HG03378 (cell line): ENCODE measurements around the gene ALDOA.

ENCODE experiments used
- ATAC-seq: cut with Tn5 transposase; IDR thresholded peaks from one replicate; pipeline ENCODE4 v1.9.1; 2021; ENCODE audit warnings: mild to moderate bottlenecking, moderate library complexity; ENCODE audit not compliant: unreplicated experiment

ALDOA gene

DNA sequence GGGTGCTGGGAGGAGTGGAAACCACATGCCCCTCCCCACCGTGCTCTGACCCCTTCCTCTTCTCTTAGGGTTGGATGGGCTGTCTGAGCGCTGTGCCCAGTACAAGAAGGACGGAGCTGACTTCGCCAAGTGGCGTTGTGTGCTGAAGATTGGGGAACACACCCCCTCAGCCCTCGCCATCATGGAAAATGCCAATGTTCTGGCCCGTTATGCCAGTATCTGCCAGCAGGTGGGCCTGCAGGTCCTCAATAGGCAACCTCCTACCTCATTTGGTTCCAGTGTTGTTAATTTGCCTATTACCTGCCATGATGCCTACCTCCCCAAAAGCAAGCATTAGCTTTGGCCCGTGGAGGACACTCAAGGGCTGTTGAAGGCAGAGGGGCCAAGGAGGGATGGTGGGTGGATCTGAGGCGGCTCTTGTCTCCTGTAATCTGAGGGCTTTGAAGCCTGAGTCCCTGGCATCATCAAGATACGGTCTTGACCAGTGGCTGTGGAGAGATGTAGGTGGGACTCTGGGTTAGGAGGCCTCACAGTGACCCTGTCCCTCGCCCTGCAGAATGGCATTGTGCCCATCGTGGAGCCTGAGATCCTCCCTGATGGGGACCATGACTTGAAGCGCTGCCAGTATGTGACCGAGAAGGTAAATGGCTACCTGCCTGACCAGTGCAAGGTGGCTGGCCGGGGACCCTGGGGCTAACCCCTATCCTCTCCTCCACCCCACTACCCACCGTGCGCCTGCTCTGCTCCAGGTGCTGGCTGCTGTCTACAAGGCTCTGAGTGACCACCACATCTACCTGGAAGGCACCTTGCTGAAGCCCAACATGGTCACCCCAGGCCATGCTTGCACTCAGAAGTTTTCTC is 3.4 kb downstream of the ALDOA start:
- ATAC-seq = no peak

DNA sequence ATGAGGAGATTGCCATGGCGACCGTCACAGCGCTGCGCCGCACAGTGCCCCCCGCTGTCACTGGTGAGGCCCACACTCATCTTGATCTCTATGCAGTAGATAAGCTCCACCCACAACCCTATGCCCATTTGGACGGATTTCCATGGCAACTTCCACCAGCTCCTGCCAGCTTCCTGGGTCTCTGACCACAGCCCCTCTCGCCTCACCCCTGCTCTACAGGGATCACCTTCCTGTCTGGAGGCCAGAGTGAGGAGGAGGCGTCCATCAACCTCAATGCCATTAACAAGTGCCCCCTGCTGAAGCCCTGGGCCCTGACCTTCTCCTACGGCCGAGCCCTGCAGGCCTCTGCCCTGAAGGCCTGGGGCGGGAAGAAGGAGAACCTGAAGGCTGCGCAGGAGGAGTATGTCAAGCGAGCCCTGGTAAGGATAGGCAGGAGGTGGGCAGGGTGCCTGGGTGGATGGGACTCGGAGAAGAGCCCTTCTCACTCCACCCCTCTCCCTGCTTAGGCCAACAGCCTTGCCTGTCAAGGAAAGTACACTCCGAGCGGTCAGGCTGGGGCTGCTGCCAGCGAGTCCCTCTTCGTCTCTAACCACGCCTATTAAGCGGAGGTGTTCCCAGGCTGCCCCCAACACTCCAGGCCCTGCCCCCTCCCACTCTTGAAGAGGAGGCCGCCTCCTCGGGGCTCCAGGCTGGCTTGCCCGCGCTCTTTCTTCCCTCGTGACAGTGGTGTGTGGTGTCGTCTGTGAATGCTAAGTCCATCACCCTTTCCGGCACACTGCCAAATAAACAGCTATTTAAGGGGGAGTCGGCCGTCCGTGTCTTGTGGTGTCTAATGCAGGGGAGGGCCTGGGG is 4.3 kb downstream of the ALDOA start:
- no peak for ATAC-seq

DNA sequence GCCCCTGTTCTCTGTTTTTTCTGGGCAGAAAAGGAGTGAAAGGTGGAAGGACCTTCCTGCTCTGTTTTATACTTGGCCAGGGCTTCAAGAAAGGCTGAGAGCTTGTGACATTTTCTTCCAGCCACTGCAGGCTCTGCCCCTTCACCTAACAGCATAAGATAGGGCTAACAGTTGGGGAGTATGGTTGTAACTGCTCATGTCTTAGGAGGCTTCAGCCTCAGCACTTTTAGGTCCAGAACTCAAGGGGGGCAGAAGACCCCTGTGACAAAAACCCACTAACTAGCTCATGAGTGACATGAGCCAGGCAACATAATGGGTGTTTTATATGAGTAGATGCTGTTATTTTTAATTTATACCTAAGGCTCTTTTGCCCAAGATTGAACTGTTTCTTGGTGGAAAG is 4.9 kb downstream of the ALDOA start:
- ATAC-seq = no peak

DNA sequence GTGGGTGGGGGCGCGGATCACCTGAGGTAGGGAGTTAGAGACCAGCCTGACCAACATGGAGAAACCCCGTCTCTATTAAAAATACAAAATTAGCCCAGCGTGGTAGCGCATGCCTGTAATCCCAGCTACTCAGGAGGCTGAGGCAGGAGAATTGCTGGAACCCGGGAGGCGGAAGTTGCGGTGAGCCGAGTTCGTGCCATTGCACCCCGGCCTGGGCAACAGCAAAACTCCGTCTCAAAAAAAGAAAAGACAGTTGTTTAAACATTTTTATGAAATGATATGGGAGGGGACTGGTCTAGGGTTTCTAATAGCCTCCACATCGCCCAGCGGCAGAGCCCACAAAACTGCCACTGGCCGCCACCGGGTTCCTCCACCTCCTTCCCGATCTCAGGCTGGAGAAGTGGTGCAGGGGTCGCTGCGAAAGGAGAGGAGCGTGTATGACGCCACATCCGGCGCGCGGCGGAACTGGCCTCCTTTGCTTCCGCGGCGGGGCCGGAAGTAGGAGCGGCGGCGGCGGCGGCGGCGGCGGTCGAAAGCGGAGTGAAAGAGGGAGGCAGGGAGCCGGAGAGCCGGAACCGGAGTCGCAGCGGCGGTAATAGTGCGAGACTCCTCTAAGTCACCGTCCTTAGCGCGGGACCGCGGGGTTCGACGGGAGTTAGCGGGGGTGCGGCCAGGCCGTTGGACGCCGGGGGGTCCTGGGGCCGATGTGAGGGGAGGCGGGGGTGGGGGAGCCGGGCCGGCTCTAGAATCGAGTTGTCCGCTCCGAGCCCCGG is 10.1 kb downstream of the ALDOA start, which contains the start of gene PPP4C:
Gene PPP4C, plus strand, starts transcription at position 492 of the 773 bp plus-strand sequence. CDS start 384 bp downstream, outside the sequence.
- no peak for ATAC-seq

DNA sequence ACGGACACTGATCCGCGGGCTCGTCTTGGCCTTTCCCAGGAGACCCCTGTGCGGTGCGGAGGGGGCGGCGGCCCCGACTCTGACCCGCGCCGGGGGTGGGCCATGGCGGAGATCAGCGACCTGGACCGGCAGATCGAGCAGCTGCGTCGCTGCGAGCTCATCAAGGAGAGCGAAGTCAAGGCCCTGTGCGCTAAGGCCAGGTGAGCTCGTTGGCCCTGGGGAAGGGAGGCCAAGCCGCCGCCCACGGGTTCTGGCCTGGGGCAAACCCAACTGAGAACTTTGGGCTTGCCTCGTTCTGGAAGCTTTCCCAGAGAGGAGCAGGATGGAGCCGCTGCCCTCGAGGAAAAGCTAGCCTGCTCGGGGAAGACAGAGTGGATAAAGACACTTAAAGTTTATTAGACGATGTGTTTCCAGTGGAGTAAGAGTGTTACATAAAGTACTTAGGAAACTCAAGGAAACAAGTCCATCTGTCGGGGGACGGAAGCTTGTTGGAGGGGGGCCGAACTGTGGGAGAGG is 10.8 kb downstream of the ALDOA start:
- no peak for ATAC-seq

DNA sequence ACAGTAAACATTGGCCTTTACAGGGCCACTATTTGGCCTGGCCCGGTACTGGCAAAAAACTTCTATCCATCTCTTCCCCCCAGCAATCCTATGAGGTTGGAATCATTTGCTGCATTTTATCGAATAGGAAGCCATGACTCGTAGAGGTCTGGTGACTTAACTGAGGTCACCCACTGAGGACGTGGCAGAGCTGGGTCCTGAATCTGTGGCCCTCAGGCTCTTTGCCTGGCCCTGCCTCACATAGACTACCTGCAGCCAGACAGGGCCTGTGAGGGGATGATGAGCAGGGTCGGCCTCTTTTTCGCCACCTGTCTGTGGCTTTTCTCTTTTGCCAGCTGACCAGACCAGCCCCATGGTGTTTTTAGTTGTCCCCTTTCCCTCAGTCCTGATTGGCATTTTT is 12.1 kb downstream of the ALDOA start:
- ATAC-seq = no peak

DNA sequence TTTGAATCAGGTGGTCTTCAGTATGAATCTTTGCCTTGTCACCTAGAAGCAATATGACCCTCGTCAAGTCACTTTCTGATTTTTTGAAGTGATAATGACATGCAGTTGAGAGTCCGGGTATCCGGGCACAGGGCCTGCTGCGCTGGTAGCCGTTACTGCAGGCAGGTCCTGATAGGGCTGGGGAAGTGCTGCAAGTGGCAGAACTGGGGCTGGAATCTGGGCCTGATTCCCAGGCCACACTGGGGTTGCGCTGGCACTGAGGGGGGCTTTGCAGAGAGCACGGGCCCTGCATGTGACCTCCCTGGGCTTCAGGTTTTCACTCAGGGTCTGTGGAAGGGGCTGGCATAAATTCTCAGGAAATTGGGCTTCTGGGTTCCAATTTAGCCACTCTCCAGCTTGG is 13.2 kb downstream of the ALDOA start:
- ATAC-seq = no peak

DNA sequence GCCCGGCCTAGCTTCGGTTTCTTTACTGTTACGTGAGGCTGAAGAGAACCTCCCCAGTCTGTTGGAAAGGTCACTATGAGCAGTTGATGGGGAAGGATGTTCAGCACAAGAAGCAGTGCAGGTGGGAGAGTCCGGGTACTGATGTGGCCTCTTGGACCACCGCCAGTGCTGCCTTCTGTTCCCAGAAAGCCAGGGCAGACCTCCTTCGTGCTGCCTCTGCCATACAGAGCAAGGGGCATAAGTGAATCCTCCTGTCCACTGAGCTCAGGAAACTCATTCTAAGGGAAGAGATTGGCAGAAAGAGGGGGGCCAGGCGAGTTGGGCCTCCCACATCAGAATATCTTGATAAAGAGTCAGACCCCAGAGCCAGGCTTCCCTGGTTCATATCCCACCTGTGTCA is 13.9 kb downstream of the ALDOA start:
- ATAC-seq = no peak

DNA sequence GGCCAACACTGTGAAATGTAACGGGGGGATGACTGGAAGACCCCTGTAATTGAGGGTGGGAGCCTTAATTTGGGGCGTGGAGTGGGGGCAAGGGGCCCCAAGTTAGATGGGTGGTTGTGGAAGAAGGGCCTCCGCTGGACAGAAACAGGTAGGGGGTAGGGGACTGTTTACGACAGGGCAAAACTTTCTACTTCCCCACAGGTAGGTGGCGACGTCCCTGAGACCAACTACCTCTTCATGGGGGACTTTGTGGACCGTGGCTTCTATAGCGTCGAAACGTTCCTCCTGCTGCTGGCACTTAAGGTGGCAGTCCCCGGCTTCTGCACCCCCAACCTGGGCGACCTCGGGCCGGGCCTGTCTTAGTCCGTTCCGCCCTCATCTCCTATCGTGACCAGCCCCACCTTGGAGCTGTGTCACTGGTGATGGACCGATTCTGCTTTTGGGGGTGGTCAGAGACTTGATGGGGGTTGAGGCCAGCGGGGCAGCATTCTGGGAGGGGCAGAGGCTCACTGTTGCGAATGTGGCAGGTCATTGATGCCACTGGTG is 17.1 kb downstream of the ALDOA start:
- ATAC-seq = no peak

DNA sequence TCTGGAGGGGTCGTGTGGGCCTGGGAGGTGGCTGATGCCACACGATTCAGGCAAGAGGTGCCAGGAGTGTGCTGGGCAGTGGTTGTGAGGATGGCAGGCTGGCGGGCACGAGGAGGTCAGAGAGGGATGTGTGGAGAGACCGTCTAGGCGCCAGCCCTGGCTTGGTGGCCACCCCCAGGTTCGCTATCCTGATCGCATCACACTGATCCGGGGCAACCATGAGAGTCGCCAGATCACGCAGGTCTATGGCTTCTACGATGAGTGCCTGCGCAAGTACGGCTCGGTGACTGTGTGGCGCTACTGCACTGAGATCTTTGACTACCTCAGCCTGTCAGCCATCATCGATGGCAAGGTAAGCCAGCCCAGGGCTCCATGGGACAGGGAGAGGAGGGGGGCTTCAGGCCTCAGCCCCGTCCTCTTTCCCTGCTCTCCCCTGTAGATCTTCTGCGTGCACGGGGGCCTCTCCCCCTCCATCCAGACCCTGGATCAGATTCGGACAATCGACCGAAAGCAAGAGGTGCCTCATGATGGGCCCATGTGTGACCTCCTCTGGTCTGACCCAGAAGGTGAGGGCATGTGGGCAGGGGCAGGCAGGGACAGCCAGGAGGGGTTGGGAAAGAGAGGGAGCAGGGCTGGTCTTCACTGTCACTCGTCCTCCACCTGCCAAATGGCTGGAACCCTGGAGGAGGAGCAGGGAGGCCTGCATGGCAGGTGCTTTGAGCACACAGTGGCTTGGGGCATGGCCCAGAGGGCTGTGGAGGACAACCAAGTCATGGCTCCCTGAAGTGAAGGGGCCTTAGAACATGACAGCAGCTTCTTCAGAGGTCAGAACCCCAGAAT is 17.9 kb downstream of the ALDOA start:
- ATAC-seq = no peak

DNA sequence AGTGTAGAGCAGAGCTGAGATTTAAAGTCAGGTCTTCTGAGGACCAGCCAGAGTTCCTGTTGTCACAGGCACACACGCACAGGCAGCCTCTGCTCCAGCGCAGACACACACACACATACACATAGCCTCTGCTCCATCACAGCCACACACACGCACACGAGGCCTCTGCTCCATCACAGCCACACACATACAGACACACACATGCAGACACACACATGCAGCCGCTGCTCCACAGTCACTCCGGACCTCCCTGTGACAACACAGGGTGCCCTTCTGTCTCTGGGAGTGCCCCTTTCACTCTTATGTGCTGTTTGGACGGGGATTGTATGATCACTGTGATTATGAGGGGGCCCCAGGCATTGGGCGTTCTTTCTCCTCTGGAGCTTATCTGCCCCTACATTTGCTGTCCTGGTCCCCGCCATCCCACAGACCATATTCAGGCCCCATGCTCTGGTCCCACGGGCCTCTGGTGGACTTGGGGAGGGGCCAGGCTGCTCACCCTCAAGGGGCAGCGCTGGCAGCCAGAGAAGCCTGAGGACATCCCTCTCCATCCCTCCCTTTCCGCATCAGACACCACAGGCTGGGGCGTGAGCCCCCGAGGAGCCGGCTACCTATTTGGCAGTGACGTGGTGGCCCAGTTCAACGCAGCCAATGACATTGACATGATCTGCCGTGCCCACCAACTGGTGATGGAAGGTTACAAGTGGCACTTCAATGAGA is 18.7 kb downstream of the ALDOA start:
- no peak for ATAC-seq

DNA sequence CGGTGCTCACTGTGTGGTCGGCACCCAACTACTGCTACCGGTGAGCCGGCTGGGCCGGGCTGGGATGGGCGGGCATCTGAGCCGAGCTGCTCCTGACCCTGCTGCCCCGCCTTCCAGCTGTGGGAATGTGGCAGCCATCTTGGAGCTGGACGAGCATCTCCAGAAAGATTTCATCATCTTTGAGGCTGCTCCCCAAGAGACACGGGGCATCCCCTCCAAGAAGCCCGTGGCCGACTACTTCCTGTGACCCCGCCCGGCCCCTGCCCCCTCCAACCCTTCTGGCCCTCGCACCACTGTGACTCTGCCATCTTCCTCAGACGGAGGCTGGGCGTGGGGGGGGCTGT is 19.2 kb downstream of the ALDOA start:
- ATAC-seq = no peak

DNA sequence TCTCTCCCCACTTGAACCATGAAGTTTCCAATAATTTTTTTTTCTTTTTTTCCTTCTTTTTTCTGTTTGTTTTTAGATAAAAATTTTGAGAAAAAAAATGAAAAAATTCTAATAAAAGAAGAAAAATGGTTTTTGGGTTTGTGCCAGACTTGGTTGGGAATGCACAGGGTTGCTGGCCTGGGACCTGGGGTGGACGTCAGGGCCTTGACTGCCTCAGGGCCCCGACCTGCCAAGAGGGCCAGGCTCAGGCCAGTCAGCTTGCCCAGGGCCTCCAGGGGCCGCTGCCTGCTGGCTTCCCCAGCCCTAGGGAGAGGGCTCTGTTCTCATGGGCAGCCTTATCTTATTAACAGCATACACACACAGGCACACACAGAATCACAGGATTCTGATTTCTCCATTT is 19.7 kb downstream of the ALDOA start:
- no peak for ATAC-seq

DNA sequence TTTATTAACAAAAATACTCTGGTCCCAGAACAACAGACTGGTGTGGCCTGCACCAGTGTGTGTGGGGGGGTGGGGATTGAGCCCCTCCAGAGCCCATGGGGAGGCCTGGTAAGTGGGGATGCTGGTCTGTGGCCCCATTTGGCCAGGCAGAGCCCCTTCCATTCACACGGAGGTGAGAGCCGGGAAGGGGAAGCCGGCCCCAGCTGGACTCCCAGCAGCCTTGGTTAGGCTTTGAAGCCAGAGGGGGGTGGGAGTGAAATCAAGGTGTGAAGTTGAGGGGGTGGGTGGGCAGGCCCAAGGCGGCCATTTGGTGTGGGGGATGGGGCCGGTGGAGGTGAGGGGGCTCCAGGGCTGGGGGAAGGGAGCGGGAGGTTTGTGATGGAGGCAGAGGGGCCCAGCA is 20.3 kb downstream of the ALDOA start:
- ATAC-seq = no peak

DNA sequence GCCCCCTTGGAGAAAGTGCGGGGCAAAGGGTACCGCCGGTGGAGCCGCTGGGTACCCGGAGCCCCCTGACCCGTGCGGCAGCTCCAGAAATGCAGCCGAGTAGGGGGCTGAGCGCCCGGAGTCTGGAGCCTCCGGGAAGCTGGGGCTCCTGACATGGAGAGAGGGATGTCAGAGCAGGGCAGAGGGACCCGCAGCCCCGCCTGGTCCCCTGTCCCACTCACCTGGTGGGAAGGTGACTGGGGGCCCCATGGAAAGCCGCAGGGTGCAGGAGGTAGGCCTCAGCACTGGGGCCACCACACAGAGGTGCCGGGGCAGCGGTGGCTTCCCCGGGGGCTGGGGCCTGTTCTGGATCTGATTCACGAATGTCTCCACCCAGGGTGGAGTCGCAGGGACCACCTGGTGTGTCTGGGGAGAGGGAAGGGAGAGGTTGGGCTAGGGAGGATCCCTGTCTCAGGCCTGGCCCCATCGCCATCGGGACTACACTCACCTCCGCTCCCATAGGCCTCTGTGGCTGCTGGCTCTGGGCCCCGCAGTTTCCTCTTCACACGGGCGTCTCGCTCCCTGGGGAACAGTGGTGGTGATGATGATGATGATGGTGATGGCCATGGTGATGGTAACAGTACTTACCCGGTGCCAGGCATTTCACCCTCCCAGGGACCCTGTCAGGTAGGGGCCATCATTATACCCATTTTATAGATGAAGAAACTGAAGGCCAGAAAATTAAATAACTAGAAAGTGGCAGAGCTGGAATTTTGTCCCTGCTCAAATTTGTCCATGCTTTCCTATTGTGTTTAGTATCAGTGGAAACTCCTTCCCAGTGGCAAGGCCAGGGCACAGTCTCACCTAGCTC is 21.0 kb downstream of the ALDOA start:
- ATAC-seq = no peak

DNA sequence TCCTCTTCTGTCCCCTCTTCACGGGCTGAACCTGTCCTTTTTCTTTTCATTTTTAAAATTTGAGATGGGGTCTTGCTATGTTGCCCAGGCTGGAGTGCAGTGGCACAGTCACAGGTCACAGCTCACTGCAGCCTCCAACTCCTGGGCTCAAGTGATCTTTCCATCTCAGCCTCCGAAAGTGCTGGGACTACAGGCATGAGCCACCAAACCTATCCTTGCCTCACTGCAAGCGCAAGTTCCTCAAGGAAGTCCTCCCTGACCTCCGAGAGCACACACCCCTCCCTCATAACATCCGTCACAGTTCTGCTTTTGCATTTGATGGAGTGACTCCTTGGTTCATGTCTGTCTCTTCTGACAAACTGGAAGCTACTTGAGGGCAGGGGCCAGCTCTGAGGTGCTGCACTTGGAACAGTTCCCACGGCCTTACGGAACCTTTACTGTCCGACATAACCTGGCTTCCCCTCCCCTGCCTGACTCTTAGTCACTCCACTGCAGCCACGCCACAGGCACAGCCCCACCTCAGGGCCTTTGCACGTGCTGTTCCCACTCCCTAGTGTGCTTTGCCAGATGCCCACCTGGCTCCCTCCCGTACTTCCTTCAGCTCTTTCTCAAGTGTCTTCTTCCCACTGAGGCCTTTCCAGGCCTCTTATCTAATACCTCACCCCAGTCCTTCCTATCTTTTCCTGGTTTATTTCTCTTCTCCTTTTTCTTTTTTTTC is 21.8 kb downstream of the ALDOA start:
- ATAC-seq = no peak

DNA sequence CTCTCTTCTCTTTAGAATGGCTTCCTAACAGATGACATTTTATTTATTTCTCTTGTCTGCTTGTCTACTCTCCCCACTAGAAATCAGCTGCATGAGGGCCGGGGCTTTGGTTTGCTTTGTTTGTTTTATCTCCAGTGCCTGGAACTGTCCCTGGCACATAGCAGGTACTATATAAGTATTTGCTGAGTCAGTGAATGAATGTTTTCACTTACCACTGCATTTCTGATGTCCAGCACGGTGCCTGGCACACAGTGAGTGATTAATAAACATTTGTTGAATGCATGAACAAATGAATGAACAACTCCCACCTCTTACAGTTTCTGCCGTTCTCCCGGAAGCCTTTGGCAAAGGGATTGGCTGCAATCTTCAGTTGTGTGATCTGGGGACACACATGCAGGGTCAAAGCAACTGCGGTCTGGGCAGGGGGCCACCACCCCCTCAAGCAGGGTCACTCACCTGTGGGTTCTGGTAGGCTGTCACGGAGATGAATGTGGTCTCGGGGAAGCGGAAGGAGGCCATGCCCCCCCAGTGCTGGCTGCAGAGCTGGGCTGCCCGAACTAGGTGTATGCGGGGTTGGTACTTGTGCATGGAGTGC is 22.8 kb downstream of the ALDOA start:
- no peak for ATAC-seq
